Ecto neural progenitor cell (in vitro differentiated cells): Measurements from ENCODE around the gene CDH4.

Experiments used
- DNase-seq: peaks from one replicate; pipeline ENCODE4 v3.0.0-alpha.2; 2018; ENCODE audit warnings: low spot score

Gene CDH4

GRCh38 chr20:61328911-61329558, 77.0 kb downstream of the CDH4 start:
- no peak for DNase-seq

GRCh38 chr20:61330441-61330840, 78.4 kb downstream of the CDH4 start:
- no peak for DNase-seq

- DNase-seq, result peak; percentile 77
These were observed 79.5 kb downstream of the CDH4 start for GRCh38 chr20:61331543-61331942.

GRCh38 chr20:61332016-61332975, 80.2 kb downstream of the CDH4 start:
- DNase-seq, result no peak

- DNase-seq, result no peak
These were observed 81.5 kb downstream of the CDH4 start for GRCh38 chr20:61333484-61334108.

- DNase-seq, result no peak
These were observed 88.1 kb downstream of the CDH4 start for GRCh38 chr20:61340157-61340556.

GRCh38 chr20:61341605-61342004, 89.5 kb downstream of the CDH4 start:
- no peak for DNase-seq

- DNase-seq, result no peak
These were observed 91.9 kb downstream of the CDH4 start for GRCh38 chr20:61343934-61344333.

GRCh38 chr20:61345656-61346055, 93.6 kb downstream of the CDH4 start:
- DNase-seq, result no peak

GRCh38 chr20:61346996-61347395, 94.9 kb downstream of the CDH4 start:
- DNase-seq, result no peak

GRCh38 chr20:61347443-61347842, 95.4 kb downstream of the CDH4 start:
- DNase-seq, result no peak

- no peak for DNase-seq
These were observed 97.5 kb downstream of the CDH4 start for GRCh38 chr20:61349447-61350165.

GRCh38 chr20:61350500-61351250, 98.6 kb downstream of the CDH4 start:
- no peak for DNase-seq

GRCh38 chr20:61352346-61353260, 100.5 kb downstream of the CDH4 start:
- DNase-seq, result no peak

GRCh38 chr20:61353261-61354000, 101.4 kb downstream of the CDH4 start:
- DNase-seq, result no peak

- DNase-seq, result no peak
These were observed 101.9 kb downstream of the CDH4 start for GRCh38 chr20:61354001-61354390.

GRCh38 chr20:61354501-61354900, 102.4 kb downstream of the CDH4 start:
- no peak for DNase-seq

- DNase-seq, result no peak
These were observed 102.9 kb downstream of the CDH4 start for GRCh38 chr20:61354901-61355495.

- DNase-seq, result no peak
These were observed 103.5 kb downstream of the CDH4 start for GRCh38 chr20:61355585-61355984.
